Stimulated activated CD4-positive, alpha-beta T cell treated with anti-CD3 and anti-CD28 coated beads, TNF-alpha, amount 100 ng/mL, for 4 hours (primary cell): Measurements from ENCODE around the gene DCUN1D1.

Experiments
- DNase-seq, 3 experiments: peaks; one replicate each; pipeline ENCODE4 v3.0.0-alpha.2; 2020; ENCODE audit warnings: low read depth in 3 of 3

The DCUN1D1 gene

DNA sequence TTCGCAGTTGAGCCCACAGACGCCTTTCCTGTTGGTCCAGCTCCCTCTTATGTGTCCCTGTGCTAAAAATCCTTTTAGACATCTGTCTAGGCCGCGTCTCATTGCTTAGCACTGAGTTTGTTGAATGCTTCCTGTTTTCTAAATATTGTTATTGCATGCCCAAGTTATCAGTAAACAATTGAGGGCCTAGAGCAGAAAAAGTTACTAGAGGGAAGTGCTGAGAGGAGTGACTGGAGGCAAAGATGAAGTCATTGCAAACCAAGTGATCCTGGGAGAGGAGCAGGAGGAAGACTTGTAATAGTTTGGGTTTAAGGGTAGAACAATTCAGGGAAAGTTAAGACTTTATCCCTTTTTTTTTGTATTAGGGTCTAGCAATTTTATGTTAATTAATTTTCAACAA is 88.1 kb downstream of the DCUN1D1 start:
- DNase-seq: no peak

DNA sequence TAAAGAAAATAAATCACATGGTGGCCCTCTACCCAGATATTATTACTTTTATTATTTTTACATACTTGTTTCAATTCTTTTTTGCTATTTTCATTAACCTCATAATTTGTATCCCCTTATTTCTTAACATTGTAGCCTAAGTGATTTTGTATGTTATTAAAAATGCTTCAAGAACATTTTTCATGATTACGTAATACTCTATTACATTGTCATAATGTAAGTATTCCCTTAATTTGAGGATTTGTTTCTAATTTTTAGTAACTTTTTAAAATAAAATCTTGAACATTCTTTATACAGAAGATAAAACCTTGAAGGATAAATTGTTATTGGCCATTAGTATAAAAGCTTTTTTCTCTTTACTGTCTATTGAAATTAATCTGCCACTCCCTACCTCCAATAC is 89.0 kb downstream of the DCUN1D1 start:
- no peak for DNase-seq

GRCh38 chr3:182889948-182890629 is 90.2 kb downstream of the DCUN1D1 start:
- no peak for DNase-seq
